HCT116 (cell line): Measurements from ENCODE around the gene MYO7B. TPM values are rescaled to one million over a fixed set of nuclear protein-coding genes. Genes with fewer than 3 reads are reported as not detected.

ENCODE experiments used
- ATAC-seq: fragments of 200-7000 bp; cut with Tn5 transposase; 2 replicates; pipeline ENCODE4 v1.9.1; 2020; ENCODE audit warnings: mild to moderate bottlenecking, moderate library complexity
- BruUV-seq: library from RNA; stranded (reverse); fragments of 400-500 nt; replicated peaks from 2 replicates; lab custom pipeline; 2021; lab: Mats Ljungman, UMichigan
- CTCF ChIA-PET: fragments of 300-600 bp; sonication (Branson Sonifier 250); formaldehyde crosslinking; loops from one replicate; lab custom pipeline; 2021; ENCODE audit warnings: antibody characterized with exemption; lab: Charles Lee
- POLR2A ChIA-PET: fragments of 300-600, 350-600 bp; sonication (Branson Sonifier 250); formaldehyde crosslinking; loops from one replicate; lab custom pipeline; 2021; ENCODE audit warnings: antibody characterized with exemption; lab: Charles Lee
- RAD21 ChIA-PET, 2 experiments: fragments of 300-600 bp; sonication (Branson Sonifier 250); formaldehyde crosslinking; loops; one replicate each; lab custom pipeline; 2023; ENCODE audit warnings: low total read pairs in 2 of 2; ENCODE audit not compliant: uncharacterized antibody in 2 of 2, unreplicated experiment in 2 of 2, low non-redundant PET in 1 of 2; lab: Charles Lee
- DNase-seq: peaks from one replicate; pipeline ENCODE4 v3.0.0-alpha.2; 2010; ENCODE audit warnings: low read depth, low spot score
- H2AFZ ChIP-seq: fragments of 200-600 bp; shearing (Covaris generic), sonication (generic); 2 replicates; pipeline ENCODE4 v1.6.1; 2017; ENCODE audit warnings: low read depth, mixed run types, mixed read lengths, antibody characterized with exemption, low read length; ENCODE audit not compliant: poor library complexity, severe bottlenecking
- H3K27ac ChIP-seq: 2 replicates; pipeline ENCODE4 v1.5.1; 2012; ENCODE audit warnings: low read depth, low read length
- H3K27me3 ChIP-seq: fragments of 200-600 bp; sonication (generic); 2 replicates; pipeline ENCODE4 v1.6.1; 2016; ENCODE audit warnings: mixed run types, low read length, mixed read lengths; ENCODE audit not compliant: insufficient read depth
- H3K36me3 ChIP-seq, 2 experiments: fragments of 200-500 bp in 1 of 2; fragments of 200-600 bp in 1 of 2; sonication (Bioruptor generic) in 1 of 2; sonication (generic) in 1 of 2; 2 replicates each; pipeline versions ENCODE4 v1.5.1 to v1.6.1; 2014 to 2016; ENCODE audit warnings: low read length in 2 of 2, inconsistent platforms in 1 of 2, mixed read lengths in 1 of 2, mixed run types in 1 of 2; ENCODE audit not compliant: insufficient read depth in 2 of 2, control insufficient read depth in 1 of 2
- H3K4me1 ChIP-seq, 2 experiments: fragments of 200-600 bp in 1 of 2; sonication (generic) in 1 of 2; 2 replicates each; pipeline versions ENCODE4 v1.5.1 to v1.6.1; 2012 to 2017; ENCODE audit warnings: low read length in 2 of 2, inconsistent platforms in 1 of 2, mild to moderate bottlenecking in 1 of 2, mixed read lengths in 1 of 2, mixed run types in 1 of 2, moderate library complexity in 1 of 2; ENCODE audit not compliant: insufficient read depth in 2 of 2, control insufficient read depth in 1 of 2
- H3K4me2 ChIP-seq: fragments of 200-600 bp; sonication (generic); 2 replicates; pipeline ENCODE4 v1.6.1; 2017; ENCODE audit warnings: mixed run types, low read length, mixed read lengths
- H3K4me3 ChIP-seq, 2 experiments: fragments of 200-600 bp in 1 of 2; sonication (generic) in 1 of 2; replicated peaks in 1 of 2; 2 replicates each; pipeline ENCODE4 v1.5.1; 2011 to 2016; ENCODE audit warnings: low read length in 2 of 2, control low read depth in 1 of 2, low read depth in 1 of 2, mild to moderate bottlenecking in 1 of 2, mixed read lengths in 1 of 2, mixed run types in 1 of 2
- H3K79me2 ChIP-seq: fragments of 200-600 bp; sonication (generic); 2 replicates; pipeline ENCODE4 v1.6.1; 2017; ENCODE audit warnings: mild to moderate bottlenecking, mixed run types, low read length, moderate library complexity, mixed read lengths; ENCODE audit not compliant: insufficient read depth
- H3K9ac ChIP-seq: fragments of 200-600 bp; sonication (generic); 2 replicates; pipeline ENCODE4 v1.6.1; 2016; ENCODE audit warnings: low read length, mixed read lengths
- H3K9me2 ChIP-seq: fragments of 200-600 bp; sonication (generic), shearing (Covaris generic); 2 replicates; pipeline ENCODE4 v1.6.1; 2017; ENCODE audit warnings: mixed run types, mild to moderate bottlenecking, moderate library complexity; ENCODE audit not compliant: insufficient read depth
- H3K9me3 ChIP-seq, 2 experiments: fragments of 200-500 bp in 1 of 2; fragments of 200-600 bp in 1 of 2; sonication (Bioruptor generic) in 1 of 2; sonication (generic) in 1 of 2; 2 replicates each; pipeline ENCODE4 v1.6.1; 2014 to 2017; ENCODE audit warnings: low read length in 2 of 2, mixed read lengths in 2 of 2, inconsistent platforms in 1 of 2, low read depth in 1 of 2, mild to moderate bottlenecking in 1 of 2, mixed run types in 1 of 2, moderate library complexity in 1 of 2; ENCODE audit not compliant: control insufficient read depth in 1 of 2, insufficient read depth in 1 of 2
- H4K20me1 ChIP-seq: fragments of 200-600 bp; sonication (generic), shearing (Covaris generic); 2 replicates; pipeline ENCODE4 v1.6.1; 2017; ENCODE audit warnings: mixed run types, mild to moderate bottlenecking, moderate library complexity; ENCODE audit not compliant: insufficient read depth
- EGR1 ChIP-seq: IDR thresholded peaks from 2 replicates; pipeline ENCODE4 v1.6.1; 2012; ENCODE audit warnings: low read depth
- FOSL1 ChIP-seq: IDR thresholded peaks from 2 replicates; pipeline ENCODE4 v1.6.1; 2012; ENCODE audit warnings: low read depth
- JUND ChIP-seq: IDR thresholded peaks from 2 replicates; pipeline ENCODE4 v1.6.1; 2012
- MAX ChIP-seq: IDR thresholded peaks from 2 replicates; pipeline ENCODE4 v1.6.1; 2012
- RAD21 ChIP-seq: IDR thresholded peaks from 2 replicates; pipeline ENCODE4 v1.6.1; 2012; ENCODE audit warnings: low read depth, mild to moderate bottlenecking
- SP1 ChIP-seq: IDR thresholded peaks from 2 replicates; pipeline ENCODE4 v1.6.1; 2012; ENCODE audit warnings: low read depth
- YY1 ChIP-seq: IDR thresholded peaks from 2 replicates; pipeline ENCODE4 v1.6.1; 2011; ENCODE audit warnings: low read length, low read depth, moderate library complexity, mild to moderate bottlenecking; ENCODE audit not compliant: insufficient replicate concordance; ENCODE audit errors: extremely low read depth
- intact Hi-C: fragments of 100-400 bp; cut with micrococcal nuclease; formaldehyde crosslinking; loops from 2 replicates; pipeline ENCODE4 v1.10.0; 2022
- total RNA-seq: library from RNA; stranded (reverse); gene quantifications from one replicate; pipeline ENCODE4 v1.2.1, GENCODE V29; 2021; ENCODE audit not compliant: unreplicated experiment

MYO7B gene
- total RNA-seq, 1 experiment from 2014 or later, result 0.07 TPM

DNA sequence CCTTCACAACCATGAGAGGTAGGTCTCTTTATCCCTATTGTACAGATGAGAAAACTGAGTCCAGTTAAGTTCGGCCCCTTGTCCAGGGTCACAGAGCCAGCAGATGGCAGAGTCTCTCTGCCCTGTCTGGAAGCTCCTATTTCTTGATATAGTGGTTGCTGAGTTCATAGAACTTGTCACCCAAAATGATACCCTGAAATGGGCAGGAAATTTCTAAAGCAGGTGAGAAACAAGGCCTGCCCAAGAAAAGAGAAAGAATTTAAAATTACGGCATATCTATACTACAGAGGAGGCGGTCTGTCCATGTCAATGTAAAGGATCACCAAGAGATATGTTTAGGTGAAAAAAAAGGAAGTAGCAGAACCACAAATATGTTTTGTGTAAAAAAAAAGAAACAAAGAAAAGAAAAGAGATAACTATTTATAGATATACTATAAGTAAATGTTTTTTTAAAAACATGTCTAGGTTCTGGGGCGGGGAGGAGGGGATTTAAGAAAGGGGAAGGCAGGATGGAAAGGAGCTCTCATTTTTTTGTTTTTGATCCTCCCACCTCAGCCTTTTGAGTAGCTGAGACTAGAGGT lies 39.8 kb downstream of the MYO7B start:
- TF ChIP-seq MAX (no peak), RAD21 (peak; percentile 9; the same call in 1 of the 2 replicates)
- no peak for DNase-seq

DNA sequence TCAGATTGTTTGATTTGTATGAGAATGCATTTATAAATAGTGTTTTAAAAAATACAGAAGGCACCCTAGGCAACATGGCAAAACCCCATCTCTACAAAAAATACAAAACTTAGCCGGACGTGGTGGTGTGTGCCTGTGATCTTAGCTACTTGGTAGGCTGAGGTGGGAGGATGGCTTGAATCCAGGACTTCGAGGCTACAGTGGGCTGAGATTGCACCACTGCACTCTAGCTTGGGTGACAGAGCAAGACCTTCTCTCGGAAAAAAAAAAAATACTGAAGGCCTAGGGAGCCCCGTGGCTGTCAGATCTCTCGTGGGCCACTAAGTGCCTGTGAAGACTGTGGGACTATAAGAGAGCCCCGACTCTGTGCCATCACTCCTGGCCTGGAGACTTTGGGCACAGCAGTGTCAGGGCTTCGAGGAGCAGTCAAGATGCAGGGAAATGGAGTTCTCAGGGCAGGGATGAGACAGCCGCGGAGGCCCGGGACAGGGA lies 40.5 kb downstream of the MYO7B start:
- POLR2A ChIA-PET, result no interaction called here
- Histone ChIP-seq H3K79me2 (no peaks in the 10 kb centered on the region), H3K27me3 (no peaks in the 10 kb centered on the region), H2AFZ (no peak overlapping the region), H3K27ac (no peak overlapping the region), H3K9ac (no peak overlapping the region), H3K9me3 (no peaks in the 10 kb centered on the region), H3K4me1 (no peaks in the 10 kb centered on the region), H3K4me3 (no peak overlapping the region), H4K20me1 (no peaks in the 10 kb centered on the region), H3K36me3 (no peaks in the 10 kb centered on the region), H3K4me2 (no peak overlapping the region), H3K9me2 (no peaks in the 10 kb centered on the region)
- TF ChIP-seq YY1 (no peak), JUND (no peak), FOSL1 (no peak), SP1 (no peak), EGR1 (no peak)
- ATAC-seq (no peak), DNase-seq (no peak)
- intact Hi-C loops, result no loop called here
- CTCF ChIA-PET, result interaction anchor here (1.4 kb wide), 1 partner anchor 15 kb away, joined by 5 read pairs; no protein-coding TSS in a partner anchor
- RAD21 ChIA-PET, result no interaction called here
- BruUV-seq, result no TSS peak

More for the DNA sequence above, 39.8 kb downstream of the MYO7B start:
- intact Hi-C loops, result no loop called here
- no peaks in the 10 kb centered on the region for H3K9me3 ChIP-seq
- no peaks in the 10 kb centered on the region for H3K36me3 ChIP-seq
- H3K79me2 ChIP-seq, result no peaks in the 10 kb centered on the region
- POLR2A ChIA-PET, result no interaction called here
- H3K4me2 ChIP-seq, result no peak overlapping the region
- no peak for ATAC-seq
- no peak overlapping the region for H3K27ac ChIP-seq
- no peaks in the 10 kb centered on the region for H3K4me1 ChIP-seq
- no peak overlapping the region for H2AFZ ChIP-seq
- no peaks in the 10 kb centered on the region for H3K9me2 ChIP-seq
- H4K20me1 ChIP-seq, result no peaks in the 10 kb centered on the region
- no peak overlapping the region for H3K4me3 ChIP-seq
- no peak overlapping the region for H3K9ac ChIP-seq
- RAD21 ChIA-PET, result no interaction called here
- CTCF ChIA-PET, result interaction anchor here (1.4 kb wide), 1 partner anchor 16 kb away, joined by 5 read pairs; no protein-coding TSS in a partner anchor
- H3K27me3 ChIP-seq, result no peaks in the 10 kb centered on the region
- no TSS peak for BruUV-seq
